Left renal cortex interstitium (tissue), 4 donors: ENCODE measurements around the gene STAM. TPM values are rescaled to one million over a fixed set of nuclear protein-coding genes. Genes with fewer than 3 reads are reported as not detected.
"Not testable (repeated sequence)": the region's sequence is repeated elsewhere in the genome, so short reads cannot be mapped to it uniquely, and the experiment has no call there.

Experiments used
- DNase-seq, 4 donors: peaks; one replicate each; pipeline ENCODE4 v3.0.0-alpha.2; 2013; ENCODE audit warnings: low read depth in 4 of 4, low spot score in 2 of 4, missing footprints in 1 of 4
- polyA plus RNA-seq, 4 donors: library from polyadenylated mRNA; unstranded; fragments of 120-200 nt; gene quantifications; one replicate each; pipeline ENCODE4 v1.2.1, GENCODE V29; 2013; ENCODE audit not compliant: insufficient read length in 4 of 4

Gene STAM
- 10 to 100 TPM; 27.4 to 29.5 (median 29.1) TPM for polyA plus RNA-seq

DNA sequence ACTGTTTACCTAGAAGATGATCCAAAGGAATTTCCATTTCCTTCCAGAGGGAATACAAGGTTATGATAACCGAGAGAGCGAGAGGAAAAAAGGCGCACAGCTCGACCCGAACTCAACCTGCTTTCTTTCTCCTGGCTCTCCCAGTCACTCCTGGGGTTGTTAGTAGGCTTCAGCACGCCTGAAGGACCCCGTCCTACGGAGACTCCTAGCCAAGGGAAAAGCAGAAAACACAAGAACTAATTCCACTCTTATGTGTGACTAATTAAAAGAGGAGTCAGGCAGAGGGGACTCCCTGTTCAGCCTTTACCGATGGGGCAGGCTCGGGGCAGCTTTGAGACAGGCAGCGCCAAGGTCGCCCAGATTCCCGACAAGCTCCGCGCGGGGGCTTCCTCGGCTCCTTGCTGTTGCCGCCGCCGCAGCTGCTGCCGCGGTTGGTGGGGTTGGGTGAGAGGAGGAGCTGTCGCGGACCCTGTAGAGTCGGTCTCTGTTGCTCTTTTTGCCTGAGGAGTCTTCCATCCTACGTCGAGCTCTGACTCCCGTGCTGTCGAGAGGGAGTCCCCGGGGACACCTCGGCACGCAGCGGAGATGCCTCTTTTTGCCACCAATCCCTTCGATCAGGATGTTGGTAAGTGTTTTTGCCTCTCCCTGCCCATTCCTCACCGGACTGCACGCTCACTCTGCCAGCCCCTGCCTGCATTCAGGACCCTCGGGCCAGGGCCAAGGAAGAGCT is at the start of gene STAM:
Gene STAM, plus strand, starts transcription at position 397 of the 730 bp plus-strand sequence. Its CDS starts 189 bp downstream, at position 586.
- peak; percentile 94 to 100 (median 96) for DNase-seq

DNA sequence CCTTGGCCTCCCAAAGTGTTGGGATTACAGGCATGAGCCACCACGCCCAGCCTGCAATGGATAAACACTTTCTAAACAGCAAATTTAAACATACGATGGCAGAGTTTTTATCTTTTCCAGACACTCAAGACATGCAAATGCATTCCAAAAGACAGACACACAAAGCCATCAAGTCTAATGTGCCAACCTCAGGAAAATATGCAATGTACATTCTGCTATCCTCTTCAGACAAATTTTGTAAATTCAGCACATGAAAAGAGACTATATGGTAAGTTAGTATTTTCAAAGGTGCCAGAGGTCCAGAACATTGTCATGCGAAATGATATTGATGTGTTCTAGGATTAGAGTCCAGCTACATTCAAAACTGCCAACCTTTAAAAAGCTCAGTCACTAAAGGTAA is 46.6 kb upstream of the STAM start:
- no peak for DNase-seq

DNA sequence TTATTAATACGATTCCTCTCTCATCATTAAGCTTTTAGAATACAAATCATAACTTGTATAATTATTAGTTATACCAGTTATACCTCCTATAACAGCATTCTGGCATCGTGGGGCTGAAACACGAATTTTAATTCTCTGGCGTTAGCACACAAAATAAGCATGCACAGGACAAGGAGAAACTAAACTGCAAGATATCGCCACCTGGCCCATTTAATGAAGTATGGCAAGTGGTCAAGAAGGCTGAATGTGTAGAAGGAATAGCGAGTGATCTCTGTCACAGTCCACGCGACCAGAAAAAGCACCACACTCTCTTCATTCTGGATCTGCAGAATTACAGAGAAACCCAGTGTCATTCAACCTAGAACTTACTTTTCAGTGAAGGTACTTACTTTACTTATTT is 44.9 kb upstream of the STAM start:
- DNase-seq = no peak

DNA sequence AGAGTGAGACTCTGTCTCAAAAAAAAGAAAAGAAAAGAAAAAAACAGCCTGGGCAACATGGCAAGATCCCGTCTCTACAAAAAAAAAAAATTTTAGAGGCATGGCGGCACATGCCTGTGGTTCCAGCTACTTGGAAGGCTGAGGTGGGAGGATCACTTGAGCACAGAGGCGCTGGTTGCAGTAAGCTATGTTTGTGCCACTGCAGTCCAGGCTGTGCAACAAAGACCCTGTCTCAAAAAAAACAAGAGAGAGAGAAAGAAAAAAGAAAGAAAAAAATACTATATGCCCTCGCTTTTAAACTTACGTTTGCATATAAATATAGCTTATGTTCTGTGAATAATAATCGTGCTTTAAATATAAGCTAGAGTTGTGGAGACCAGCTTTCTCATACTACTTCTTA is 38.0 kb upstream of the STAM start:
- no peak for DNase-seq

DNA sequence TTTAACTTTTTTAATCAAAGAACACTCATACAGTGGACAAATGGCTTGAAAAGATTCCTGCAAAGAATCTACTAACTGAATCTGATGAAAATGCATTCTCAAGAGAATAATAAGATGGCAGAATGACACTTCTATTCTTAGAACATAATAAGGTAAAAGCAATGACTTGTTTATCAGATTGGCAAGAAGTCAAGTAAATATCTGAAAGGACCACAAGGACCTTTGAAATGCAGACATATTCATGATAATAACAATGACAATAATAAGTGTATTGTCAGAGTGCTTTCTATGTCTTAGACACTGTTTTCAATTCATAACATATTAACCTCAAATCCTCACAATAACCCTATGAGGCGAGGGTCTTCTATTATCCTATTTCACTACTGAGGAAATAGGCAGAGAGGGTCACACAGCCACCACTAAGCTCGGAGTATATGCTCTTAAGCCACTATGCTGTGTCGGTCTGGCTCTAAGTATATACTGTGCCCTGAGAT is 37.4 kb upstream of the STAM start:
- no peak for DNase-seq

DNA sequence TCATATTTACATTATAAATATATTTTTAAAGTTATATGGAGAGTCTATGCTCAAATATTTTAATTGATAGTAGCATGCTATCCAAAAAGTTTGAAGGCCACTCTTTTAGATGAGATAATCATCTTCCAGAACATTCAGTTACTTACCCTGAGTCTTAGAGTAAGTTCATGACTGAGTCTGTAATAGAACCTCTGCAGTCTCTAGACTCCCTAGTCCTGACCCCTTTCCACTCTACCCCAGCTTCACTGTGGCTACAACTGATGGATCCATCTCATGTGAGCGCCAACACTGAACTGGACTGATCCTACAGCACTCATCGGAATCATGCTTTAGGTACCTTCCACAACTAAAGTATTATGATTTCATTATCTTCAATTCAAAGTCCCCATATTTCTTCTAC is 36.9 kb upstream of the STAM start:
- no peak for DNase-seq

DNA sequence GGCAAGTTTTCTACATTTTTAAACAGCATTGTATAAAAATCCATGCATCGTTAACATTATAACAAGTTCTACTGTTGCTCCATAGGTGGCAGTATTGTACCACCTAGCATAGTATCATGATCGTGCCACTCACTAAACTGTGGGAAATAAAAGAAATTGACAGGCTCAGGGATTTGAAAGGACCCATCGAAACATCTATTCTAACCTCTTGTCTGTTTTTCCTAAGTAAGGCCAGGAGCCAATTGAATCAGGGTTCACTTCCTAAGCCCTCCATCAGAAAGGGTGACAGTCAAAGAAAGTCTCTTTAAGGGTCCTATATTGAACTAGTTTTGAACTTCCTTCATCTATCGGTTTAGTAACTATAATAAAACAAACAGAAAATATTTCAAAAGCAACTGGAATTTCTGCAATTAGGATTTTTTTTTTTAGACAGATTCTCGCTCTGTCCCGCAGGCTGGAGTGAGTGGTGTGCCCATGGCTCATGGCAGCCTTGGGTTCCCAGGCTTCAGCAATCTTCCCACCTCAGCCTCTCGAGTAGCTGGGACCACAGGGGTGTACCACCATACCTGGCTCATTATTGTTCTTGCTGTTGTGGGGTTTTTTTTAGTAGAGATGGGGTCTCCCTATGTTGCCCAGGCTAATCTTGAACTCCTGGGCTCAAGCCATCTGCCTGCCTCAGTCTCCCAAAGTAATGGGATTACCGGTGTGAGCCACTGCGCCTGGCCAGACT is 36.2 kb upstream of the STAM start:
- peak in 2 of 4 donors; percentile 18 to 25 for DNase-seq

DNA sequence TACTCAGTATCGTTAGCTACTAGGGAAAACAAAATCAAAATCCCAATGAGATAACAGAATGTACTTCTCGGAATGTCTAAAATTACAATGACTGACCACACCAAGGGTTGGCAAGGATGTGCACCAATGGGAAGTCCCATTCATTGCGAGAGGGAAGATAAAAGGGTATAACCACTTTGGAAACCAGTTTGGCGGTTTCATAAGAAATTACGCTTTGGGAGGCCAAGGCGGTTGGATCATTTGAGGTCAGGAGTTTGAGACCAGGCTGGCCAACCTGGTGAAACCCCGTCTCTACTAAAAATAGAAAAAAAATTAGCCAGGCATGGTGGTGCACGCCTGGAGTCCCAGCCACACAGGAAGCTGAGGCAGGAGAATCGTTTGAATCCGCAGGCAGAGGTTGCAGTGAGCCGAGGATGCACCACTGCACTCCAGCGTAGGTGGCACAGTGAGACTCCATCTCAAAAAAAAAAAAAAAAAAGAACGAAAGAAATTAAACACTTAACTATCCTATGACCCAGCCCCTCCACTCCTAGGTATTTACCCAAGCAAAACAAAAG is 34.4 kb upstream of the STAM start:
- no peak for DNase-seq

DNA sequence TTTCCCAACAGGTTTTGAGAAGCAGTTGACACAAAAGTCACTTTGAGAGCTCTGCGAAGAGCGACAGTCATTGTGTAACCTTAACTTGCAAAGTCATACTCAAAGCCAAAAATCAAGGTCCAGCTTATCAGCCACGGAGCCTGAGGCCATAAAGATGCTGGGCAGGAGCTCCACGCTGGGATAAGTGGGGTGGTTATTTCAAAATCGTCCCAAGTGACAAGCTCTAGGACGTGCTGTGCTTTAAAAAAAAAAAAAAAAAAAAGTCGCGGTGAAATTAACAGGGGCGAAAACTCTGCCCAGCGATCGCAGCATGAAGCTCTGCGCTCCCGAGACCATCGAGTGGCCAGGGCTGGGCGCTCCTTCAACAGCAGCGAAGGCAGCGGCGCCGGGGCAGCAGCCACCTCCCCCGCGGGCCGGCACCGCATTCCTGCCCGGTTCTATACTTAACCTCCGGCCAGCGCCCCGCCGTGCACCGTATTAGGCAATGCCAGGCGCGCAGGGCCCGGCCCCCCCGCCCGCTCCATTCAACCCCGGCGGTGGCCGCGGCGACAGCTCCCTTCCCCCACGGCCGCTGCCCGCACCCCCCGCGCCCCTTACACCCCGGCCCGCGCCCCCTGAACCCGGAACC is 27.4 kb upstream of the STAM start:
- peak; percentile 19 to 33 (median 30) for DNase-seq

DNA sequence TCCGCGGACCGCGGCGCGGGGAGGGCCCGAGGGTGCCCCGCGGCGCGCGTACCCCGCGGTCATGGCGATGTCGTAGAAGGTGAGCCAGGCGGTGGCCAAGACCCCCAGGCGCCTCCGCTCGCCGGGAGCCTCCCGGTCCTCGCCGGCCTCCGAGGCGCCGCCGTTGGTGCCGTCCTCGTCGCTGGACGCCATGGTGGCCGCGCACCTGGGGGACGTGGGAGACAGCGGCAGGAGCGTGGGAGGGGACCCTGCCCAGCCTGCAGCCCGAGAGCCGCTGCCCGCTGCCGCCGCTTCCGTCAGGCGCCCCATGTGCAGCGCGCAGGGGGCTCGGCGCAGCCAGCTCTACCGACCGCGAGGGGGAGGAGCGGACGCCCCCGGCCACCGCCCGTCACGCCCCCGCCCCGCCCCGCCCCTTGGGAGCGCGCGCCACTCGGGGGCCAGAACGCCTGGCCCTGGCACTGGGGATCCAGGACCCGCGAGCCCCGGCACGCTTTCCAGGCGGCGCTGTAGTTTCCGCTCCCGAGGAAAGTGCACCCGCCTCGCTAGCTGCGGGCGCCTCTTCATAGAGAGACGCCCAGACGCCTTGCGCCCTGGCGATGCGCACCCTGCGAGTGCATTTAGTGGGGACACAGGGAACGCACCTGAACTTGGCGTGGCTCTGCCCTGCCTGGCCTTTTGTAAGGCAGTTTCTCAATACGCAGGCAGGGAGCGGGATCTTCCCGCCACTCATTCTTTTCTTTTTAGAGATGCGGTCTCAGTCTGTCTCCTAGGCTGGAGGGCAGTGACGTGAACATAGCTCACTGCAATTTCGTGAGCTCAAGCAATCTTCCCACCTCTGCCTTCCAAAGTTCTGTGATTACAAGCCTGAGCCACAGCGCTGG is 26.7 kb upstream of the STAM start, which contains the start of gene HACD1:
Gene HACD1, minus strand, starts transcription at position 344 of the 881 bp plus-strand sequence. Its CDS starts 35 bp downstream, at position 309.
- peak; percentile 24 to 46 (median 36) for DNase-seq

DNA sequence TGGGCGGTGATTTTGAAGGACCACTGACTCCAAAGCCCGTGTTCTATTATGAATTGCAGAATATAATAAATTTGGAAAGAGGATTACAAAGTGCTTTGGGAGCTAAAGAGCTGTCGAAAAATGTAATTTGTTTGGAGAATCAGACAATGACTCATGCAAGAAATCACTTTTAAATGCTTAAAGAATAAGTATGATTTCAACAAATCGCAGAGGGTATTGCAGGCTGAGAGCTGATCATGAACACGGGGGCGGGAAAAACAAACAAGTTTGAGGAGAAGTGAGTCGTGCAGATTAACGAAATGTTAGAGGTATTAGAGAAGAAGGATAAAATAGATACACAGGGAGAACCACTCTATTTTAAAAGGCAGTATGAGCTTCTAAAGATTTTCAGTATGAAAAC is 21.9 kb upstream of the STAM start:
- no peak for DNase-seq

DNA sequence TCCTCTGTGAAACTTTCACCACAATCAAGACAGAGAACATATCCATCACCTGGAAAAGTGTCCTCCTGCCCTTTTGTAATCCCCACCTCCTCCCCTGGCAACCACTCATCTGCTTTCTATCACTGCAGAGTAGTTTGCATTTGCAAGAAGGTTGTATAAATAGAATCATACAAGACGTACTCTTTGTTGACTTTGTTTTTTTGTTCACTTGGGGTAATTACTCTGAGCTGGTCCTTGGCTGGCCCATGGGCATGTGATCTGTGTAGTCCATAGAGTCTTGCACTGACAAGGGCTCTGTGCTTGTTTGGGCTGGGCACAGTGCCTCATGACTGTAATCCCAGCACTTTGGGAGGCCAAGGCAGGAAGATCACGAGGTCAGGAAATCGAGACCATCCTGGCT is 19.0 kb upstream of the STAM start:
- DNase-seq = no peak

DNA sequence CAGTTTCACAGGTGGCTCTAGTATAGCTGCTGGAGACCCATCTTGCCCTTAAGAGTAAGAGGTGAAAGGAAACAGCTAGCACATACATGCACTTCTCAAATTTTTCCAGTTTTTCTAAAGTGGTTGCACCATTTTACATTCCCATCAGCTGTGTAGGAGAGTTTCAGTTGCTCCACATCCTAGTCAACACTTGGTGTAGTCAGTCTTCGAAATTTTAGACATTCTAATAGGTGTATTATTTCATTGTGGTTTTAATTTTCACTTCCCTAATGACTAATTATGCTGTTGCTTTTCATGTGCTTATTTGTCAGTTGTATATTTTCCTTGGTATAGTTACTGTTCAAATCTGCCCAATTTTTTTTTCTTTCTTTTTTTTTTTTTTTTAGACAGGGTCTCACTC is 17.3 kb upstream of the STAM start:
- no peak for DNase-seq

DNA sequence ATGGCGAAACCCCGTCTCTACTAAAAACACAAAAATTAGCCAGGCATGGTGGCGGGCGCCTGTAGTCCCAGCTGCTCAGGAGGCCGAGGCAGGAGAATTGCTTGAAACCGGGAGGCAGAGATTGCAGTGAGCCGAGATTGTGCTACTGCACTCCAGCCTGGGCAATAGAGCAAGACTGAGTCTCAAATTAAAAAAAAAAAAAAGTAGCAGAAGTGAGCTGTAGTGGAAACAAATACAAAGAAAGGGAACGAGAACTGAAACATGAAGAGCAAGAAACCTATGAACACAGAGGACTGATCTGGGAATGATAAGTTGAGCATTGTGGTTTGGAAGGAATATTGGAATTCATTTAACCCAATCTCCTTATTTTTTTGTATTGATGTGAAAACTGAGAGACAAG is 11.4 kb upstream of the STAM start:
- DNase-seq = not testable (repeated sequence)

DNA sequence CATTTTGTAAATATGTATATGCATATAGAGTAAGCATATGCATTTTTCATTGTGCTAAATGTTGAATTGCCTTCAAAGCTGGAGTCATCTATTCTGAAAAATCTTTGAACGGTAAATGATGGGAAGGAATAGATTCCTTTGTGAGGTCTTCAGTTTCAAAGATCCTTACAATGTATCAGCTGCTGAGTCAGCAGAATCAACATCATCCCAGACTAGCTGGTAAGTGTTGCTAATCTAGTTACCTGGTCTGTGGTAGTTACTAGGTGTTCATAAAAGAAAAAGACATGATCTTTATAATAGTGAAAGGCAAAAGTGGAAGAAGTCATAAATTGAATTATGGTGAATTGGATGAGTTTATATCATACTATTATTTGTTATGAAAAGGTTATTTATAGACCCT is 10.6 kb upstream of the STAM start:
- DNase-seq = no peak

DNA sequence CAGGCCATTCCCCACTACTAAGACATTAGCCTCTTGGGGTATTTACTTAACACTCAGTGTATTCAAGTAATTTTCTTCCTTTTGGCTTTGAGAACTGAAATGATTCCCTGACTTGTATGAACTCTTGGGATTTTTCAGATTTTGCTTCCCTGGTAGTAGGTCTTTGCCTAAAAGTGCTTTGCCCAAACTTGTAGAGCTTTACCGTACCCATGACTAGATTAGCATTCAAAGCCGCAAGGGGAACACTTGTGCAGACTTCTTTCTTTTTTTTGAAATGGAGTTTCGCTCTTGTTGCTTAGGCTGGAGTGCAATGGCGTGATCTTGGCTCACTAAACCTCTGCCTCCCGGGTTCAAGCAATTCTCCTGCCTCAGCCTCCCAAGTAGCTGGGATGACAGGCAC is 6.1 kb upstream of the STAM start:
- no peak for DNase-seq

DNA sequence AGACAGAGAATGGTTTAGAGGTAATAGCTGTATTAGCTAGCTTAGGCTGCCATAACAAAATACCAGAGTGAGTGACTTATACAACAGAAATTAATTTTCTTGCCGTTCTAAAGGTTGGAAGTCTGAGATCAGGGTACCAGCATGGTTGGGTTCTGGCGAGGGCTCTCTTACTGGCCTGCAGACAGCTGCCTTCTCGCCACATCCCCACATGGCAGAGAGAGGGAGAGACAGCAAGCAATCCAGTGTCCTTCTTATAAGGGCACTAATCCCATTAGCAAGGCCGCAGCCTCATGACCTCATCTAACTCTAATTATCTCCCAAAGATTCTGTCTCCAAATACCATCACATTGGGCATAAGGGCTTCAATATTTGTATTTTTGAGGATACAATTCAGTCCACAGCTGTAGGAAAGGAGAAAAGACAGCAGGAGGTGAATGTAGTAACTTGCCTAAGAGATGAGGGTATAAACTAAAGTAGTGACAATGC is 3.6 kb upstream of the STAM start:
- DNase-seq = no peak

DNA sequence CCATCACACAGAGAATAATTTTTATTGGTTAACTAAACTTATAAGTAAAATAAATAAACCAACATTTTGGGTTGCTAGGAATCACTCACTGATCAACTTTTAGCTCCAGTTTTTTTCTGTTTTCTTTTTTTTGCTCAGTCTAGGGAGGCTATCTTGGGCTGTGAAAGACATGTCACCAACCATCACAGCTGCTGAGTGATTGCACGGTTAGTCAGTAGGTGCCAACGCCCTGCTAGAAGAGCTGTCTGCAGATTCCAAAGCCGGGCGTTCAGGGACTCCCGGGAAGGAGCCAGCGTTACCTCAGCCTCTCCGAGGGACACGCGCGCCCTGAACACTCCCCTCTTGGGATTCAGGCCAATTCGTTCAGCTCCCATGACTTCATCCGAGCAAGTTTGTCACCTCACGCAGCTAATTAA is 604 bp upstream of the STAM start:
- DNase-seq = no peak

DNA sequence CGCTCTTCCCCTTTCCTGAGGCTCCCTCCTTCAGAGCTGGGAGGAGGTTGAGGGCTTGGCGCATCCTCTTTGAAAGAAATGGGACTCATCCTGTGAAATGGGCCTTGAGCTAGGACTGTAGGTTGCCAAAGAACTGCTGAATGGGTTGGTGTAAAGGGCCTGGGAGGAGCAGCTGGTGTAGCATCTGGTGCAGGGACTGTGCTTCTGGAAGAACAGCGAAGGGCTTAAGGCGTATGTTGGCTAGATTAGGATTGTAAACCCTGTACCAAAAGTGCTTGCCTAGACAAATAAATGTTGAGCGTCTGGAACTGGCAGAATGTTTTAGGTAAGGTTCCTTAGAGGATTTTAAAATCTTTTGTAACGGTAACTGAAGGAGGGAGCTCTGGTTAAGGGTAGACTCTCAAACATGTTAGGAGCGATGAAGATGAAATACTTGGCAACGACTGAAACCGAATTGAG is 563 bp downstream of the STAM start:
- no peak for DNase-seq
